K562 (cell line): ENCODE results near the gene TRIM45. TPM values are rescaled to one million over a fixed set of nuclear protein-coding genes. Genes with fewer than 3 reads are reported as not detected.

Experiments
- ASH1L ChIP-seq: fragments of 450-650 bp; IDR thresholded peaks from 2 replicates; pipeline ENCODE4 v1.6.1; 2018; ENCODE audit warnings: borderline replicate concordance, mild to moderate bottlenecking, low read depth; ENCODE audit not compliant: partially characterized antibody
- CGGBP1 ChIP-seq: fragments of 250-450 bp; sonication (Bioruptor Pico); IDR thresholded peaks from 2 replicates; pipeline ENCODE4 v1.9.0; 2021; ENCODE audit warnings: mild to moderate bottlenecking
- CHCHD3 ChIP-seq: fragments of 250-450 bp; sonication (Bioruptor Pico); IDR thresholded peaks from 2 replicates; pipeline ENCODE4 v2.1.2; 2022; ENCODE audit warnings: mild to moderate bottlenecking
- CREB3 ChIP-seq: fragments of 450-650 bp; conservative IDR thresholded peaks from 2 replicates; pipeline ENCODE4 v1.6.1; 2016; ENCODE audit warnings: missing genetic modification characterization, low read depth, mild to moderate bottlenecking, missing compliant biosample characterization, moderate library complexity
- CTCF ChIP-seq, 3 experiments: IDR thresholded peaks in 2 of 3; conservative IDR thresholded peaks in 1 of 3; 2 replicates each; pipeline ENCODE4 v1.5.1; 2011 to 2012; ENCODE audit warnings: low read length in 3 of 3, mild to moderate bottlenecking in 3 of 3, control low read depth in 2 of 3, improper control_type of control experiment in 1 of 3, inconsistent platforms in 1 of 3, low read depth in 1 of 3, mixed read lengths in 1 of 3, moderate library complexity in 1 of 3; ENCODE audit not compliant: insufficient read depth in 2 of 3
- E2F6 ChIP-seq, 2 experiments: IDR thresholded peaks; 2 replicates each; pipeline ENCODE4 v1.6.1; 2011; ENCODE audit warnings: borderline replicate concordance in 1 of 2, control low read depth in 1 of 2, low read depth in 1 of 2, low read length in 1 of 2, mild to moderate bottlenecking in 1 of 2, mixed read lengths in 1 of 2, moderate library complexity in 1 of 2; ENCODE audit not compliant: insufficient read depth in 1 of 2, insufficient read length in 1 of 2, poor library complexity in 1 of 2, severe bottlenecking in 1 of 2; ENCODE audit errors: extremely low read depth in 1 of 2
- FOXP4 ChIP-seq: sonication (generic); formaldehyde crosslinking; IDR thresholded peaks from 2 replicates; pipeline ENCODE4 v1.8.0; 2022; ENCODE audit warnings: mild to moderate bottlenecking, missing genetic modification reagents, borderline replicate concordance
- GTF2F1 ChIP-seq: IDR thresholded peaks from 2 replicates; pipeline ENCODE4 v1.6.1; 2011; ENCODE audit warnings: low read depth, low read length, improper control_type of control experiment
- HDAC3 ChIP-seq: fragments of 450-650 bp; IDR thresholded peaks from 2 replicates; pipeline ENCODE4 v1.6.1; 2018; ENCODE audit warnings: borderline replicate concordance, mild to moderate bottlenecking, moderate library complexity; ENCODE audit not compliant: partially characterized antibody
- MAFG ChIP-seq: fragments of 450-650 bp; conservative IDR thresholded peaks from 2 replicates; pipeline ENCODE4 v1.6.1; 2016; ENCODE audit warnings: missing genetic modification characterization, missing compliant biosample characterization
- NFE2 ChIP-seq: IDR thresholded peaks from 2 replicates; pipeline ENCODE4 v1.6.1; 2014; ENCODE audit warnings: antibody characterized with exemption, low read depth
- NFXL1 ChIP-seq: fragments of 450-650 bp; formaldehyde crosslinking; IDR thresholded peaks from 2 replicates; pipeline ENCODE4 v1.4.0; 2021; ENCODE audit warnings: mild to moderate bottlenecking
- SMC3 ChIP-seq: conservative IDR thresholded peaks from 2 replicates; pipeline ENCODE4 v1.6.1; 2011; ENCODE audit warnings: low read depth, low read length, improper control_type of control experiment; ENCODE audit not compliant: insufficient read depth
- ZKSCAN8 ChIP-seq: fragments of 200-800 bp; sonication (Bioruptor generic); IDR thresholded peaks from 2 replicates; pipeline ENCODE4 v1.6.1; 2016; ENCODE audit warnings: missing genetic modification characterization, missing compliant biosample characterization
- ZNF165 ChIP-seq: fragments of 250-450 bp; sonication (Bioruptor Pico); IDR thresholded peaks from 2 replicates; pipeline ENCODE4 v1.4.0; 2020; ENCODE audit warnings: borderline replicate concordance
- ZNF384 ChIP-seq: IDR thresholded peaks from 2 replicates; pipeline ENCODE4 v1.6.1; 2012; ENCODE audit warnings: low read depth, low read length, improper control_type of control experiment
- ZNF449 ChIP-seq: fragments of 250-450 bp; sonication (Bioruptor Pico); IDR thresholded peaks from 2 replicates; pipeline ENCODE4 v1.8.0; 2022; ENCODE audit warnings: moderate library complexity, mild to moderate bottlenecking, inconsistent platforms
- ZNF785 ChIP-seq: fragments of 250-450 bp; sonication (Bioruptor Pico); IDR thresholded peaks from 2 replicates; pipeline ENCODE4 v1.4.0; 2020; ENCODE audit warnings: mild to moderate bottlenecking
- polyA plus RNA-seq, 8 experiments: library from polyadenylated mRNA; depleted of rRNA in 4 of 8; stranded (reverse) in 5 of 8; unstranded in 3 of 8; fragments of >200 nt; fragmentation: Nextera tagmentation in 2 of 8; fragmentation: Illumina TruSeq in 1 of 8; extraction: Ambion mirVana in 2 of 8; extraction: Trizol in 1 of 8; gene quantifications; 2 replicates each; pipeline versions ENCODE4 v1.2.1 to v1.2.3, GENCODE V29; 2011 to 2014; ENCODE audit warnings: inconsistent platforms in 1 of 8, missing spikeins in 1 of 8
- total RNA-seq, 7 experiments: library from RNA; depleted of rRNA in 6 of 7; stranded (reverse); fragments of >200 nt in 6 of 7; fragmentation: Illumina TruSeq in 2 of 7; extraction: Trizol in 2 of 7; gene quantifications; 2 replicates each; pipeline versions ENCODE4 v1.2.1 to v1.2.3, GENCODE V29; 2011 to 2021; ENCODE audit warnings: low replicate concordance in 1 of 7

TRIM45 gene
- total and polyA plus RNA-seq, 9 of the 15 experiments (the other 6 are each of a cell fraction or from before 2014, with no cell fraction given), result 1.9 to 6.2 (median 3.6) TPM

- TF ChIP-seq CGGBP1 (no peak), ZNF785 (no peak), MAFG (tag) (peak; percentile 69), FOXP4 (CRISPR knock-in tag) (no peak), NFE2 (peak; percentile 79), NFXL1 (no peak), SMC3 (no peak), ZNF165 (no peak), CREB3 (no peak), GTF2F1 (no peak), ASH1L (no peak), ZNF384 (no peak), E2F6 (IDR thresholded peaks at IDR 0.05; ENCODE audit: borderline replicate concordance in 1 of 2, extremely low read depth in 1 of 2, insufficient read depth in 1 of 2, insufficient read length in 1 of 2, low read depth in 1 of 2, low read length in 1 of 2, poor library complexity in 1 of 2, severe bottlenecking in 1 of 2) (no peak), ZKSCAN8 (no peak), CTCF (IDR thresholded peaks at IDR 0.05 in 2 of 3, conservative IDR thresholded peaks at IDR 0.05 in 1 of 3; ENCODE audit: insufficient read depth in 2 of 3, low read depth in 1 of 3, low read length in 3 of 3) (no peak), ZNF449 (no peak), CHCHD3 (CRISPR knock-in tag) (no peak), HDAC3 (no peak)
Observed at GRCh38 chr1:117127795-117128194, 6.2 kb upstream of the TRIM45 start (continued).
